ENCODE measurements around the gene INPP5B.

DNA sequence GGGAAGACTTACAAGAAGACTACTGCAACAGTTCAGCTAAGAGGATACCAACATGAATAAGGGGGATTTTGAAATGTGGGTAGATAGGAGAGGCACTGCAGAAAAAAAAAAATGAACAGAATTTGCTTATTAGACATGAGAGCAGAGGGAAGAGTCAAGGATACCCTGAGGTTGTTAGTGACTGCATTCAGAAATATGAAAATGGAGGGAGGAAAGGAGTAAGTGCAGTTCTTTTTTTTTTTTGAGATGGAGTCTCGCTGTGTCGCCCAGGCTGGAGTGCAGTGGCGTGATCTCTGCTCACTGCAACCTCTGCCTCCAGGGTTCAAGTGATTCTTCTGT, 23.3 kb downstream of the INPP5B start:
- TF ChIP-seq, protein P1, sequence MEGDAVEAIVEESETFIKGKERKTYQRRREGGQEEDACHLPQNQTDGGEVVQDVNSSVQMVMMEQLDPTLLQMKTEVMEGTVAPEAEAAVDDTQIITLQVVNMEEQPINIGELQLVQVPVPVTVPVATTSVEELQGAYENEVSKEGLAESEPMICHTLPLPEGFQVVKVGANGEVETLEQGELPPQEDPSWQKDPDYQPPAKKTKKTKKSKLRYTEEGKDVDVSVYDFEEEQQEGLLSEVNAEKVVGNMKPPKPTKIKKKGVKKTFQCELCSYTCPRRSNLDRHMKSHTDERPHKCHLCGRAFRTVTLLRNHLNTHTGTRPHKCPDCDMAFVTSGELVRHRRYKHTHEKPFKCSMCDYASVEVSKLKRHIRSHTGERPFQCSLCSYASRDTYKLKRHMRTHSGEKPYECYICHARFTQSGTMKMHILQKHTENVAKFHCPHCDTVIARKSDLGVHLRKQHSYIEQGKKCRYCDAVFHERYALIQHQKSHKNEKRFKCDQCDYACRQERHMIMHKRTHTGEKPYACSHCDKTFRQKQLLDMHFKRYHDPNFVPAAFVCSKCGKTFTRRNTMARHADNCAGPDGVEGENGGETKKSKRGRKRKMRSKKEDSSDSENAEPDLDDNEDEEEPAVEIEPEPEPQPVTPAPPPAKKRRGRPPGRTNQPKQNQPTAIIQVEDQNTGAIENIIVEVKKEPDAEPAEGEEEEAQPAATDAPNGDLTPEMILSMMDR (conservative IDR thresholded peaks at IDR 0.05 in 1 of 2, IDR thresholded peaks at IDR 0.05 in 1 of 2; ENCODE audit: low read depth in 1 of 2, low read length in 2 of 2): no peak
- TF ChIP-seq EZH2 (IDR thresholded peaks at IDR 0.05; ENCODE audit: low read length, missing control alignments): no peak
